Measurements from ENCODE around the gene BNIP2. TPM values are rescaled to one million over a fixed set of nuclear protein-coding genes. Genes with fewer than 3 reads are reported as not detected.

Gene BNIP2
- total and polyA plus RNA-seq, 9 donors, result 30.4 to 59.8 (median 44.8) TPM

- H3K36me3 ChIP-seq (ENCODE audit: control insufficient read depth, insufficient read depth, low read length), result peaks cover 39% of the 10 kb centered on the region
- no peak for DNase-seq
- no peaks in the 10 kb centered on the region for H3K27me3 ChIP-seq (ENCODE audit: control insufficient read depth, insufficient read depth, low read length)
- no peak overlapping the region for H3K27ac ChIP-seq (ENCODE audit: low read length)
- no peaks in the 10 kb centered on the region for H3K9me3 ChIP-seq (replicated peaks; ENCODE audit: control insufficient read depth, low read depth, low read length)
- WGBS (ENCODE audit: insufficient coverage), result 99% methylated on average over 15 of the region's 23 CpGs
- H3K4me3 ChIP-seq (ENCODE audit: low read length), result no peak overlapping the region
- H3K4me1 ChIP-seq (ENCODE audit: control insufficient read depth, insufficient read depth, low read length), result no peaks in the 10 kb centered on the region
Measured at GRCh38 chr15:59676565-59676964, 12.6 kb downstream of the BNIP2 start.

DNA sequence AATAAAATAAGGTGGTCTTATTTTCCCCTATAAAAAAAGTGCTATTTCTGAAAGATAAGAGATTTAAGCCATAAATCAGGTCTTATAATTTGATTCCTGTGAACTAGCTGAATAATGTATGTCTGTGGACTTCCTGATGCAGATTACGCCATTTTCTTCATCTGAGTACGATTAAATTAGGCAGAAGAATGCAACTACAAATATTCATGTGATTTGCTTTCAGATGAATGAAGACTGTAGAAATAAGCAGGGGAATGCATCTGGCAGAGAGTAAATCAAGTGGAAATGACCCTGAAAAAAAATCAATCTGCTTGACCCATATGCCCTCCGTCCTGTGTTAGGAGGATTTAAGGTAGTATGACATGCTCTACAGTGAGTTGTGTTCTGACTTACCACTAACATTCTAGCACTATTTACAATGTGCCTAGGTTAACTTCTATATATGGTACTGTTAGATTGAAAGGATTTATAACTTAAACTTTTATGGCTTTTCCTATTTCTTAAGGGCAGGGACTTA lies 14.7 kb downstream of the BNIP2 start:
- Histone ChIP-seq H3K4me3 (ENCODE audit: low read length) (no peak overlapping the region), H3K36me3 (ENCODE audit: control insufficient read depth, insufficient read depth, low read length) (peaks cover 34% of the 10 kb centered on the region), H3K27ac (ENCODE audit: low read length) (no peak overlapping the region), H3K4me1 (ENCODE audit: control insufficient read depth, insufficient read depth, low read length) (no peaks in the 10 kb centered on the region), H3K27me3 (ENCODE audit: control insufficient read depth, insufficient read depth, low read length) (no peaks in the 10 kb centered on the region), H3K9me3 (replicated peaks; ENCODE audit: control insufficient read depth, low read depth, low read length) (no peaks in the 10 kb centered on the region)
- WGBS (ENCODE audit: insufficient coverage), result 100% methylated on average over 2 of the region's 3 CpGs
- DNase-seq, result no peak

DNA sequence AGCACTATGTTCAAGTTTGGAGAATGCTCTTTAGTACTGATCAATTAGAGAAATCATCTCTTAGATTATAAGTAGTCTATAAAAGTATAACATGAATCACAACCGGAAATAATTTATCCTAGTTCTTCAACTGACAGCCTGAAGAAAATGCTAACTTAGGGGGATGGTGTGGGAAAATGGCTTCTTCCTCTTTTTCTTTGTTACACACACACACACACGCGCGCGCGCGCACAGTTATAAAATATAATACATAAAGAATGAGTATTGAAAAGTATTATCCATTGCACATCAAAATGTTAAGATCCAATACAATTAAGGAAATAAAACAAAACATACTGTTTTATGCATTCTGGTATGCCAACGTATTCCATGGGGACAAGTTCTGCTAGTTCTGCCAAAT lies 20.6 kb downstream of the BNIP2 start:
- no CpG with 5 or more reads among the region's 8 CpGs for WGBS (ENCODE audit: insufficient coverage)
- Histone ChIP-seq H3K4me3 (ENCODE audit: low read length) (no peak overlapping the region), H3K4me1 (ENCODE audit: control insufficient read depth, insufficient read depth, low read length) (no peaks in the 10 kb centered on the region), H3K9me3 (replicated peaks; ENCODE audit: control insufficient read depth, low read depth, low read length) (no peaks in the 10 kb centered on the region), H3K27me3 (ENCODE audit: control insufficient read depth, insufficient read depth, low read length) (no peaks in the 10 kb centered on the region), H3K27ac (ENCODE audit: low read length) (no peak overlapping the region), H3K36me3 (ENCODE audit: control insufficient read depth, insufficient read depth, low read length) (peaks cover 25% of the 10 kb centered on the region)
- DNase-seq, result peak; percentile 19

- no peak overlapping the region for H3K4me3 ChIP-seq (ENCODE audit: low read length)
- no peaks in the 10 kb centered on the region for H3K27me3 ChIP-seq (ENCODE audit: control insufficient read depth, insufficient read depth, low read length)
- peak; percentile 98 for DNase-seq
- H3K36me3 ChIP-seq (ENCODE audit: control insufficient read depth, insufficient read depth, low read length), result peaks cover 7% of the 10 kb centered on the region
- H3K27ac ChIP-seq (ENCODE audit: low read length), result peak overlapping the region; percentile 39
- no CpG with 5 or more reads among the region's 1 CpG for WGBS (ENCODE audit: insufficient coverage)
- no peaks in the 10 kb centered on the region for H3K4me1 ChIP-seq (ENCODE audit: control insufficient read depth, insufficient read depth, low read length)
- H3K9me3 ChIP-seq (replicated peaks; ENCODE audit: control insufficient read depth, low read depth, low read length), result no peaks in the 10 kb centered on the region
Measured at GRCh38 chr15:59662260-59662659, 26.9 kb downstream of the BNIP2 start.

DNA sequence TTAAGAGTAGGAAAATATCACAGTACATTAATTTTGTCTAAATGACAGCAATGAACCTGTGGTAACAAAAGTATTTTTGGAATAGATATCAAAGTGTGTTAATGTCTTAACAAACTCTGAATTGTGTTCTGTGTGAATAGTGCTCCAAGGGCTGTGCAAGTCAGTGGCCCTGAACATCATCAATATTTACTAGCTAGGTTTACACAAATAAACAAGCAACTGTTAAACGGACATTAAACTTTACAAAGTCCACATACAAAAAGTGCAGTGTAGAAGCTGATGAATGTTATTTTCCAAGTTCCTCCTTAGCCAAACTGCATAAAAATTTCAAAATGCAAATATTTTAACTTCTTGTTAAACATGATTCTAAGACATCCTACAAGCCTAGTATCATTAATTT lies 29.8 kb downstream of the BNIP2 start:
- DNase-seq, result no peak
- Histone ChIP-seq H3K27me3 (ENCODE audit: control insufficient read depth, insufficient read depth, low read length) (no peaks in the 10 kb centered on the region), H3K4me3 (ENCODE audit: low read length) (no peak overlapping the region), H3K36me3 (ENCODE audit: control insufficient read depth, insufficient read depth, low read length) (peaks cover 4% of the 10 kb centered on the region), H3K27ac (ENCODE audit: low read length) (no peak overlapping the region), H3K4me1 (ENCODE audit: control insufficient read depth, insufficient read depth, low read length) (peaks cover 7% of the 10 kb centered on the region), H3K9me3 (replicated peaks; ENCODE audit: control insufficient read depth, low read depth, low read length) (no peaks in the 10 kb centered on the region)
- WGBS (ENCODE audit: insufficient coverage), result no CpG with 5 or more reads among the region's 1 CpG

DNA sequence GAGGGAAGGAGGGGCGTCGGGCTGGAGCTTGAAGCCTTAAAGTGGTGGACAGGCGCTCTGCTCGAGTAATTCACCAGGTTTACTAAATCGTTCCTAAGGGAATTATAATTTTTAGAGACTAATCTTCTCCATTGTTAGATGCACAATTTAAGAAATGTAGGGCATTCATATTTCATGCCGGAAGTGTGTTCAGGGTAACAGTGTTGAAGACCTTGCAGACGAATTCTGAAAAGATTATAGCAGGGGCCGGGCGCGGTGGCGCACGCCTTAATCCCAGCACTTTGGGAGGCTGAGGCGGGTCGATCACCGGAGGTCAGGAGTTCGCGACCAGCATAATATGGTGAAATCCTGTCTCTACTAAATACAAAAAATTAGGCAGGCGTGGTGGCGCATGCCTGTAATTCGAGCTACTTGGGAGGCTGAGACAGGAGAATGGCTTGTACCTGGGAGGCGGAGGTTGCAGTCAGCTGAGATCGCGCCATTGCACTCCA lies 31.4 kb downstream of the BNIP2 start:
- DNase-seq, result no peak
- H3K36me3 ChIP-seq (ENCODE audit: control insufficient read depth, insufficient read depth, low read length), result peaks cover 9% of the 10 kb centered on the region
- H3K4me3 ChIP-seq (ENCODE audit: low read length), result peak overlapping the region; percentile 94
- peak overlapping the region; percentile 53 for H3K27ac ChIP-seq (ENCODE audit: low read length)
- peaks cover 7% of the 10 kb centered on the region for H3K4me1 ChIP-seq (ENCODE audit: control insufficient read depth, insufficient read depth, low read length)
- WGBS (ENCODE audit: insufficient coverage), result 20% methylated on average over 4 of the region's 23 CpGs
- H3K27me3 ChIP-seq (ENCODE audit: control insufficient read depth, insufficient read depth, low read length), result no peaks in the 10 kb centered on the region
- no peaks in the 10 kb centered on the region for H3K9me3 ChIP-seq (replicated peaks; ENCODE audit: control insufficient read depth, low read depth, low read length)

DNA sequence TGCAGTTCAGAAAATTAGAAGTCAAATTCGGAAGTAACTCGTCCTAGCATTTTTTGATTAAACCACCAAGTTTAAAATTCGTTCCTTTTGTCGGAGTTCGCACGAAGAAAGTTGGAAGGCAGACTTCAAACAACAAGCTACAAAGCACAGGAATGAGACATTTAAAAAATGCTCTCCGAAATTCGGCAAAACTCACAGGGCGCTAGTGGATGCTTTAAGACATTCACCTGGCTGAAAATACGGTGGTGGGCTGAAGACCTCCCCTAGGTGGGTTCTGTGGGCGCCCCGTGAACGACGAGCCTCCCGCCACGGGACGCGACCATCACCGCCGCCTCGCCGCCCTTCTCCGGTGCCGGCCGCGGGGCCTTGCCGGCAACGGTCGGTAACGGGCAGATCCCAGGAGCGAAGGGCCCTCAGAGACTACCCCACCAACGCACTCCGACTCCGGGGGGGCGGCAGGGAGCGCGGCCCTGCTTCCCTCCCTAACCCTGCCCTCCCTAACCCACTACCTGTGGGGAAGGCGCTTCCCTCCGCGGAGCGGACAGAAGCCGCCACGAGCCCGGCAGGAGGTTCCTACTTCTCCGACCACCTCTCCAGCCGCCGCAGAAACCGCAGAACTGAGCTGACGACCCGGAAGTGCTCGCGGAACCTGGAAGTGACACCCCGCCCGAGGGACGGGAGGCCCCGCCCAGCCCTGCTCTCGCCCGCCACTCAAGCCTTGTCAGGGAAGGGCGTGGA lies 32.1 kb downstream of the BNIP2 start, which contains the start of gene GTF2A2:
GTF2A2 (minus strand) TSS at position 619 of the 738 bp plus-strand sequence. CDS start 5,238 bp downstream, outside the sequence.
- Histone ChIP-seq H3K27me3 (ENCODE audit: control insufficient read depth, insufficient read depth, low read length) (no peaks in the 10 kb centered on the region), H3K27ac (ENCODE audit: low read length) (peak within 1 kb of the TSS; percentile 84), H3K4me1 (ENCODE audit: control insufficient read depth, insufficient read depth, low read length) (peaks cover 7% of the 10 kb centered on the region), H3K9me3 (replicated peaks; ENCODE audit: control insufficient read depth, low read depth, low read length) (no peaks in the 10 kb centered on the region), H3K36me3 (ENCODE audit: control insufficient read depth, insufficient read depth, low read length) (peaks cover 11% of the 10 kb centered on the region), H3K4me3 (ENCODE audit: low read length) (peak within 1 kb of the TSS; percentile 94)
- DNase-seq, result peak; percentile 97
- 0% methylated on average over 53 of the region's 59 CpGs for WGBS (ENCODE audit: insufficient coverage)

- Histone ChIP-seq H3K4me3 (ENCODE audit: low read length) (no peak overlapping the region), H3K36me3 (ENCODE audit: control insufficient read depth, insufficient read depth, low read length) (peaks cover 18% of the 10 kb centered on the region), H3K27me3 (ENCODE audit: control insufficient read depth, insufficient read depth, low read length) (no peaks in the 10 kb centered on the region), H3K9me3 (replicated peaks; ENCODE audit: control insufficient read depth, low read depth, low read length) (no peaks in the 10 kb centered on the region), H3K27ac (ENCODE audit: low read length) (no peak overlapping the region), H3K4me1 (ENCODE audit: control insufficient read depth, insufficient read depth, low read length) (peaks cover 7% of the 10 kb centered on the region)
- no peak for DNase-seq
- 100% methylated on average over 1 of the region's 1 CpG for WGBS (ENCODE audit: insufficient coverage)
Measured at GRCh38 chr15:59654046-59654445, 35.1 kb downstream of the BNIP2 start.

GRCh38 chr15:59649603-59650002 lies 39.5 kb downstream of the BNIP2 start:
- Histone ChIP-seq H3K27ac (ENCODE audit: low read length) (no peak overlapping the region), H3K36me3 (ENCODE audit: control insufficient read depth, insufficient read depth, low read length) (peaks cover 31% of the 10 kb centered on the region), H3K4me1 (ENCODE audit: control insufficient read depth, insufficient read depth, low read length) (no peaks in the 10 kb centered on the region), H3K4me3 (ENCODE audit: low read length) (no peak overlapping the region), H3K27me3 (ENCODE audit: control insufficient read depth, insufficient read depth, low read length) (no peaks in the 10 kb centered on the region), H3K9me3 (replicated peaks; ENCODE audit: control insufficient read depth, low read depth, low read length) (no peaks in the 10 kb centered on the region)
- DNase-seq, result no peak

DNA sequence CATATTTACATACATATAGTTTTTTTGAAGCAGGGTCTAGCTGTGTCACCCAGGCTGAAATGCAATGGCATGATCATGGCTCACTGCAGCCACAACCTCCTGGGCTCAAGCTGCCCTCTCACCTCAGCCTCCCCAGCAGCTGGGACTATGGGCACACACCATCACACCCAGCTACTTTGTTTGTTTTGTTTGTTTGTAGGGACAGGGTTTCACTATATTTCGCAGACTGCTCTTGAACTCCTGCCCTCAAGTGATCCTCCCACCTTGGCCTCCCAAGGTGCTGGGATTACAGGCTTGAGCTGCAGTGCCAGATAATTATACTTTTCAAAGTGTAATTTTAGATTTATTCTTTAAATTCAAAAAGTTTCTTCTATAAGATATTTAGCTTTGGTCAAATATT lies 42.0 kb downstream of the BNIP2 start:
- H3K4me3 ChIP-seq (ENCODE audit: low read length), result no peak overlapping the region
- DNase-seq, result no peak
- H3K9me3 ChIP-seq (replicated peaks; ENCODE audit: control insufficient read depth, low read depth, low read length), result no peaks in the 10 kb centered on the region
- H3K36me3 ChIP-seq (ENCODE audit: control insufficient read depth, insufficient read depth, low read length), result peaks cover 27% of the 10 kb centered on the region
- H3K27ac ChIP-seq (ENCODE audit: low read length), result no peak overlapping the region
- H3K4me1 ChIP-seq (ENCODE audit: control insufficient read depth, insufficient read depth, low read length), result no peaks in the 10 kb centered on the region
- no peaks in the 10 kb centered on the region for H3K27me3 ChIP-seq (ENCODE audit: control insufficient read depth, insufficient read depth, low read length)
- no CpG with 5 or more reads among the region's 1 CpG for WGBS (ENCODE audit: insufficient coverage)

All from muscle of leg (tissue), 11 donors.